ENCODE results near the gene TSPEAR.
"Not testable (repeated sequence)": the region's sequence is repeated elsewhere in the genome, so short reads cannot be mapped to it uniquely, and the experiment has no call there.

TSPEAR gene

GRCh38 chr21:44653656-44654575 is 57.5 kb downstream of the TSPEAR start:
- no peak for DNase-seq (ENCODE audit: low read depth, low spot score)

GRCh38 chr21:44653123-44653522 is 58.2 kb downstream of the TSPEAR start:
- no peak for DNase-seq (ENCODE audit: low read depth, low spot score)

DNA sequence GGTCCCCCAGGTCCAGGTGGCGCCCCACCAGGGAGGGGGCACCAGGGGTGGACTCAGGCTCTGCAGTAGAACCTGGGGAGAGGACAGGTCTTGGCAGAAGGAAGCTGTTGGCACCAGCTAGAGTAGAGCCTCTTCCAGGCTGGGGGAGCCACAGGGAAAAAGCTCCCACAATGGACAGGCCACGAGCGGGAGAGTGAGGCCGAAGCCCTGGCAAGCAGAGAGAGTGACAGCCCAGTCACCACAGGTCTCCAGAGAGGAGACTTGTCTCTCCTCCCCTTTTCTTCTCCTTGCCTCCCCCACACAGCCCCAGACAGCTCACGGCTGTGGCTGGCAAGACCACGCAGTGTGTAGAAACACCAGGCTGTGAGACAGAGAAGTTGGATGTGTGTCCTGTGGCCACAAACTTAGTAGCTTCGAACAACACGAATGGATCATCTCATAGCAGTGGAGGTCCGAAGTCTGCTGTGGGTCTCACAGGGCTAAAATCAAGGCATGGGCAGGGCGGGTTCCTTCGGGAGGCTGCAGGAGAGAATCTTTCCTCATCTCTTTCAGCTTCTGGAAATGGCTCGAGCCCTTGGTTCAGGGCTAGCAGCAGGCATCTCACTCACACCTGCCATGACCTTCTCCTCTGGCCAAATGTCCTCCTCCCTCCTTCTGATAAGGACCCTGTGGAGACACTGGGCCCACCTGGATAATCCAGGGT is 60.2 kb downstream of the TSPEAR start:
- no peak for DNase-seq (ENCODE audit: low read depth, low spot score)

DNA sequence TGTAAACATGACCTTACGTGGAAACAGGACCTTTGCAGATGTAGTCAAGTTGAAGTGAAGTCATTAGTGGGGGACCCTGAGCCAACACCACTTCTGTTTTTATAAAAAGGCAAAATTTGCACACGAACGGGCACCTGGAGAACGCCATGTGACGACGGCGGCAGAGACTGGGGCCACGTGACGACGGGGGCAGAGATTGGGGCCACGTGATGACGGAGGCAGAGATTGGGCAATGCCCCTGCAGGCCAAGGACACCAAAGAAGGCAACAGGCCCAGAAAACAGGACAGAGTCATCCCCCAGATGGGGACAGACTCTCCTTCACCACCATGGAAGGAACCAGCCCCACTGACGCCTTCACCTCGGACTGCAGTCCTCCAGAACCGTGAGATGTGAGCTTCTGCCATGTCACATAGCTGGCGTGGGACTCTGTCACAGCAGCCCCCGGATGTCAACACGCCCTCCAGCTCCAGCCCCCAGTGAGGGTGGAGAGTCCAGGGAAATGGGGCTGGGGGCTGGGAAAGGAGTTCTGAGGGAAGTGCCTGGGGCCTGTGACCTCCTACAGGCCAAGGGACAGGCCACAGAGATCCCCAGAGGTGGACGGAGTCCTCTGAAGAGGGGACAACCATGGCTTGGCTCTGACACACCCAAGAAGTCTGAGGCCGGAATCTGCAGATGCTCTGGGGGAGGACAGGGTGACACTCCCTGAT is 61.0 kb downstream of the TSPEAR start:
- no peak for DNase-seq (ENCODE audit: low read depth, low spot score)

DNA sequence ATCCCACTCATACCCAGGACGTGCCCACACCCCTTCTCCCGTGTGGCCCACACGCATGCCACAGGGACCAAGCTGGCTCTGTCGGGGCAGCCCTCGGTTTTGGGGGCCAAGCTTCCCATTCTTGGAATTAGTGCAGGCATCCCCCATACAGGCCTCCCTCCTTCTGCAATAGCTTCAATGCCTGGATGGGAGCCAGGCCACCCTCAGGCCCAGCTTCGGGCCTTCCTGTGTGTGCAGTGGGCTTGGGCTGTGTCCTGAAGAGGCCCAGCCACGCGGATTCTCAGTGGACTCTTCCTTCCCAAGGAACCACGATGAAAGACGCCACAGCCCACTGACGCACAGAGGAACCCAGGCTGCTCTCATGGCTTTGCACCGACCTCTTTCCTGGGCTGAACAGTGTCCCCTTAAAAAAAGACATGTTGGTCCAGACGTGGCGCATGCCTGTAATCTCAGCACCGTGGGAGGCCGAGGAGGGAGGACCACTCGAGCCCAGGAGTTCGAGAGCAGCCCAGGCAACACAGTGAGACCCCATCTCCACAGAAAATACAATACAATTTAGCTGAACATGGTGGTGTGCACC is 61.8 kb downstream of the TSPEAR start:
- DNase-seq (ENCODE audit: low read depth, low spot score), result no peak

- no peak for DNase-seq (ENCODE audit: low read depth, low spot score)
Observed at GRCh38 chr21:44648557-44649311, 62.6 kb downstream of the TSPEAR start.

DNA sequence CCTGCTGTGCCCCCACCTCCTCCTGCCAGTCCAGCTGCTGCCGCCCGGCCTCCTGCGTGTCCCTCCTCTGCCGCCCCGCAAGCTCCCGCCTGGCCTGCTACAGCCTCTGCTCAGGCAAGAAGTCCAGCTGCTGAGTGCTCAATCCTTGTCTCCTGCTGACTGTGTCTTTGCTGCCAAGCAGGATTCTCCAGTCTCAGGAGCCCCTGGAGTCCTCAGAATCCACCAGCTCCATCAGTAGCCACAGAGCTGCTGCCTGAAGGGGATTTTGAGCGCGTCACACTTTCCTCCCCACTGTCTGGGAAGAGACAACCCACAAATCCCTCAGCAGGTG is 64.2 kb downstream of the TSPEAR start:
- no peak for DNase-seq (ENCODE audit: low read depth, low spot score)

DNA sequence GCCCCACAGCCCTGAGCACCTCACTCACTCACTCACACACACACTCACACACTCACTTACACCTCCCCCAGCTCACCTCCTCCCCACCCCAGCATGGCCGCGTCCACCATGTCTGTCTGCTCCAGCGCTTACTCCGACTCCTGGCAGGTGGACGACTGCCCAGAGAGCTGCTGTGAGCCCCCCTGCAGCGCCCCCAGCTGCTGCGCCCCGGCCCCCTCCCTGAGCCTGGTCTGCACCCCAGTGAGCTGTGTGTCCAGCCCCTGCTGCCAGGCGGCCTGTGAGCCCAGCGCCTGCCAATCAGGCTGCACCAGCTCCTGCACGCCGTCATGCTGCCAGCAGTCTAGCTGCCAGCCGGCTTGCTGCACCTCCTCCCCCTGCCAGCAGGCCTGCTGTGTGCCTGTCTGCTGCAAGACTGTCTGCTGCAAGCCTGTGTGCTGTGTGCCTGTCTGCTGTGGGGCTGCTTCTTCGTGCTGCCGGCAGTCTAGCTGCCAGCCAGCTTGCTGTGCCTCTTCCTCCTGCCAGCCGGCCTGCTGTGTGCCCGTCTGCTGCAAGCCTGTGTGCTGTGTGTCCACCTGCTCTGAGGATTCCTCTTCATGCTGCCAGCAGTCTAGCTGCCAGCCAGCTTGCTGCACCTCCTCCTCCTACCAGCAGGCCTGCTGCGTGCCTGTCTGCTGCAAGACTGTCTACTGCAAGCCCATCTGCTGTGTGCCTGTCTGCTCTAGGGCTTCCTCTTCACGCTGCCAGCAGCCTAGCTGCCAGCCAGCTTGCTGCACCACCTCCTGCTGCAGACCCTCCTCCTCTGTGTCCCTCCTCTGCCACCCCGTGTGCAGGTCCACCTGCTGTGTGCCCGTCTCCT is 64.8 kb downstream of the TSPEAR start, which contains the start of gene KRTAP10-11:
TSS of gene KRTAP10-11 (plus strand) at position 49 of the 856 bp plus-strand sequence. CDS start at position 94, 45 bp downstream.
- DNase-seq (ENCODE audit: low read depth, low spot score), result not testable (repeated sequence)

DNA sequence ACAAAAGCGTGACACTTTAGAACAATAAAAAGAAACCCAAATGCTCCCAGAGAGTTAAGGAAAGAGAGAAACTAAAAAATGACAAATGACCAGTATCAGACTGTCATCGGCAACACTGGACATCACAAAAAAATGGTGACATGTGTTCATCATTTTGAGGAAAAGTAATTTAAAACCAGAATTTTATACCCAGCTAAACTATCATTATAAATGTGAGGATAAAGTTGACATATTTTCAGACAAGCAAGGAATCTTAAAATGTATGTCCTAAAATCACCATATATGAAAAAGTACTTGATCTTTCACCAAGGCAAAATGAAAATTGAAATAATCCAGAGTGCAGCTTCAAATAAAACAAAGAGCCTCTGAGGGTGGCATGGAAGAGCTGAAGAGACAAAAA is 66.5 kb downstream of the TSPEAR start:
- DNase-seq (ENCODE audit: low read depth, low spot score), result no peak

- DNase-seq (ENCODE audit: low read depth, low spot score), result no peak
Observed at GRCh38 chr21:44643741-44644310, 67.5 kb downstream of the TSPEAR start.

DNA sequence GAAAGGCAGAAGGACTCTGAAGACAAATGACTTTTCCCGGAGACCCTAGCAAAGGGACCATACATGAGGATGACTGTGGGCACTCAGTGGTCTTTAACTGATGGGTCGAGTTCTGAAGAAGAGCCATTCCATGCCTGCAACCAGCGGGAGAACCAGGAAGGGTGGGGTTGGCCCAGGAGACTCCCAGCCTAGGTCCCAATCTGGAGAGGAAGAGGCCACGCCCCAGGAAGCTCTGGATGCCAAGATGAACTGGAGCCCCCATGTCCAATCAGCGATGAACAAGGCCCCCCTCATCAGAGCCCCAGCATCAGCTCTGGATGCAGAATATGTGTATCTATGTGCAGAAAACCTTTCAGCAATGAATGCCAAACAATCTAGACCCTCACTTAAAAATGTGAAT is 70.6 kb downstream of the TSPEAR start:
- DNase-seq (ENCODE audit: low read depth, low spot score), result no peak

- DNase-seq (ENCODE audit: low read depth, low spot score), result no peak
Observed at GRCh38 chr21:44639331-44639655, 72.1 kb downstream of the TSPEAR start.

DNA sequence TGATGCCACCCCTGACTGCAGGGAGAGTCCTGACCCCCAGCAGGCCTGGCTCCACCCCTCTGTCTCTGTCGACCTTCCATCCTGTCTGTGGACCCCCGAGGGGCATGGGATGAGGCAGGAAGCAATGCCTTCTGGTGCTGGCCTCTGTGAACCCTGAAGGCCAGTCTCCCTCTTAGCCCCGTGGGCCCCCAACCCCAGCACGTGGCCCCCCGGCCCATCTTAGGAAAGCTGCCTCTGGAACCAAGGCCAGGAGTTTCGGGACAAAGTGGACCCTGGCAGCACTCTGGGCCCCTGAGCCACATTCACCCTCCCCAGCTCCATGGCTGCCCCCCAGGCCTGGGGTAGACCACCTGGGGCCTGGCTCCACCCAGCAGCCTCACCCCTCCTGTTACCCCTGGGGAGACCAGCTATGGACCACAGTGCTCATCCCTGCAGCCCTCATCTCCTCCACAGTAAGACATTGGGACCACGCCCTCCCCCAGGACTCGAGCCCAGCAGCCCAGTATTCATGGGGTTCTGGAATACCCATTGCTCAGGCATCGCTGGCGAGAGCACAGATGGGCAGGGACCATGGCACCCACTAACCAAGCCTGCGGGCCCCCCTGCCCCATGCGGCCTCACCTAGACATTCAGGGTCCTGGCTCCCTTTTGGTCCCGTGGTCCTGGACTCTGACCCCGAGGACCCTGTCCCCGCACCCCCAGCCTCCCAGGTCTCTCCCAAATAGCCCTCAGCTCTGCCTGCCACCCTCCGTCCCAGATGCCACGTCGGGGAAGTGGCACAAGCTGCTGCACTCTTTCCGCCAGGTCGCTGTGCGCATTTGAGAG is 72.7 kb downstream of the TSPEAR start:
- not testable (repeated sequence) for DNase-seq (ENCODE audit: low read depth, low spot score)

DNA sequence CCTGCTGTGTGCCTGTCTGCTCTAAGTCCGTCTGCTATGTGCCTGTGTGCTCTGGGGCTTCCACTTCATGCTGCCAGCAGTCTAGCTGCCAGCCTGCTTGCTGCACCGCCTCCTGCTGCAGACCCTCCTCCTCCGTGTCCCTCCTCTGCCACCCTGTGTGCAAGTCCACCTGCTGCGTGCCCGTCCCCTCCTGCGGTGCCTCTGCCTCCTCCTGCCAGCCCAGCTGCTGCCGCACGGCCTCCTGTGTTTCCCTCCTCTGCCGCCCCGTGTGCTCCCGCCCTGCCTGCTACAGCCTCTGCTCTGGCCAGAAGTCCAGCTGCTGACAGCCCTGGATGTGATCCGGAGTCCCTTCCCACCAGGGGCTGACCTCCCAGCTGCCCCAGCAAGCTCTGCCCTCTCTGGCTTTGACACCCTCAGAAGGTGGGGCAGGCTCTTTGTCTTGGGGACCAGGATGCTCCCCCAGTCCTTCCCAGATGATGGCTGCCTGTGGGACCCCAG is 73.5 kb downstream of the TSPEAR start:
- DNase-seq (ENCODE audit: low read depth, low spot score), result not testable (repeated sequence)

GRCh38 chr21:44637018-44637850 is 74.1 kb downstream of the TSPEAR start, which contains the start of gene KRTAP10-10:
TSS of gene KRTAP10-10 (plus strand) at chr21:44637356. CDS start at chr21:44637418, 62 bp downstream.
- DNase-seq (ENCODE audit: low read depth, low spot score), result no peak

DNA sequence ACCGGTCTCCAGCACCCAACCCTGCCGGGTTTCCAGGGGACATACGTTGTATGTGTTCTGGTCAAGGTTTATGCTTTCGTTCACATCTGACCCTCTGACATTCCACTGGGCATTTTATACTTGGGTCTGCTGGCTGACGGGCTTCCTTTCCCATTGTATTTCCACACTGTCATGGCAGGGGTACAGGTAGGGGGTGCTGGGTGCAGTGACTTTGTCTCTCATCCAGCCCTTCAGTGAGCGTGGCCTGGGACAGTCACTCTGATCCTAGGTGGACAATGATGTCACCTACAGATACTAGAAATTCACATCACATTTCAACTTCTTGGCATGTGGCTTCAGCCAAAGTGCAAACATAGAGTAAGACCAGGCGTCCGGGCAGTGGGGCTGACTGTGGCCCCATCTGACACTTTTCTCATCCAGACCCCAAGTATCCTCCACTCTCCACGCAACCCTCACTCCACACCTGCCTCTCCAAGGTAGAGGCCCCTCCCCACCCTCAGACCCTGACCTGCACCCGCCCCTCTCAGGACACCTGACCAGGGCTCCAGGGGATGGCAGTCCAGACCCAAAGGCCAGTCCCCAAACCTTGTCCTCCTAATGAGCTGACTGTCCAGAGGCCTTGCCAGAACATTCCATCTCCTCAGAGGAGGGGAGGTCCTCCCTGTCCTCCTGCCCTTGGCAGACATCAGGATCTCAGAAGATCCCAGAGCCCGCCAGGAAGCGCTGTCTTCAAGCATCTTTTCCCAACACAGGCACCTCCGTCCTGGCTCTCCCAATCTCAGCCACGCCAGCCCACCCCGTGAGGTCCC is 75.0 kb downstream of the TSPEAR start:
- DNase-seq (ENCODE audit: low read depth, low spot score), result no peak

DNA sequence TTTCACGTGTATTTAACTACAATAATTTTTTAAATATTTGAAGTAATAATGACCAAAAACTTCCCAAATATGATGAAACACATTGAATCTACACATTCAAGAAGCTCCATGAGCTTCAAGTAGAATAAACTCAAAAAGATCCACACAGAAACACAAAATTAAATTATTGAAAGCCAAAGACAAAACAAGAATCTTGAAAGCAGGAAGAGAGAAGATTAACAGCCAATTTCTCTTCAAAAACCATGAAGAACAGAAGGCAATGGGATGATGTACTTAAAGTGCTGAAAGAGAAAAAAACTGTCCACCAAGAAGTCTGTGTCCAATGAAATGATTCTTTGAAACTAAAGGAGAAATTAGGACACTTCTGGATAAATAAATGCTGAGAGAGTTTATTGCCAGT is 79.3 kb downstream of the TSPEAR start:
- no peak for DNase-seq (ENCODE audit: low read depth, low spot score)
